B cell (primary cell): ENCODE results near the gene MEIOB. TPM values are rescaled to one million over a fixed set of nuclear protein-coding genes. Genes with fewer than 3 reads are reported as not detected.

ENCODE experiments used
- ATAC-seq: fragments of 200-7000 bp; cut with Tn5 transposase; one replicate; pipeline ENCODE4 v1.10.0; 2021; ENCODE audit warnings: low read depth, mild to moderate bottlenecking, moderate number of reproducible peaks, moderate library complexity
- CTCF ChIA-PET: fragments of 350-600 bp; sonication (Branson Sonifier 250); formaldehyde crosslinking; loops from one replicate; lab custom pipeline; 2021; ENCODE audit warnings: antibody characterized with exemption, inconsistent platforms; lab: Charles Lee
- POLR2A ChIA-PET: fragments of 350-600 bp; sonication (Branson Sonifier 250); formaldehyde crosslinking; loops from one replicate; lab custom pipeline; 2021; ENCODE audit warnings: antibody characterized with exemption; lab: Charles Lee
- DNase-seq: peaks from one replicate; pipeline ENCODE4 v3.0.0; 2013
- H2AFZ ChIP-seq: 2 replicates; pipeline ENCODE4 v1.6.1; 2012; ENCODE audit warnings: mild to moderate bottlenecking, low read depth, low read length; ENCODE audit not compliant: insufficient read depth, poor library complexity, severe bottlenecking
- H3K27ac ChIP-seq, 2 donors: 1 replicate in 1 of 2; 2 replicates in 1 of 2; pipeline ENCODE4 v1.5.1; 2012 to 2013; ENCODE audit warnings: low read length in 2 of 2, mild to moderate bottlenecking in 2 of 2, moderate library complexity in 1 of 2
- H3K27me3 ChIP-seq, 4 experiments: fragments of 200-600 bp in 1 of 4; sonication (generic) in 1 of 4; replicated peaks in 1 of 4; 1 replicate in 2 of 4; 2 replicates in 2 of 4; pipeline versions ENCODE4 v1.6.1 to v1.7.0; 2013 to 2016; ENCODE audit warnings: low read length in 3 of 4, mild to moderate bottlenecking in 2 of 4, mixed read lengths in 1 of 4, moderate library complexity in 1 of 4; ENCODE audit not compliant: insufficient read depth in 4 of 4, control insufficient read depth in 3 of 4; ENCODE audit errors: control extremely low read depth in 1 of 4
- H3K36me3 ChIP-seq, 2 experiments: replicated peaks in 1 of 2; 1 replicate in 1 of 2; 2 replicates in 1 of 2; pipeline versions ENCODE4 v1.6.1 to v1.7.1; 2013; ENCODE audit warnings: low read length in 1 of 2; ENCODE audit not compliant: insufficient read depth in 2 of 2, control insufficient read depth in 1 of 2; ENCODE audit errors: control extremely low read depth in 1 of 2, extremely low read depth in 1 of 2
- H3K4me1 ChIP-seq, 2 donors: fragments of 200-600 bp in 1 of 2; sonication (generic) in 1 of 2; 1 replicate in 1 of 2; 2 replicates in 1 of 2; pipeline versions ENCODE4 v1.5.1 to v1.6.1; 2013 to 2017; ENCODE audit warnings: low read length in 2 of 2; ENCODE audit not compliant: control insufficient read depth in 2 of 2, insufficient read depth in 2 of 2
- H3K4me2 ChIP-seq: replicated peaks from 2 replicates; pipeline ENCODE3; 2012; ENCODE audit warnings: mild to moderate bottlenecking, low read depth, low read length; ENCODE audit not compliant: poor library complexity, severe bottlenecking
- H3K4me3 ChIP-seq, 5 experiments: fragments of 200-600 bp in 1 of 5; sonication (generic) in 1 of 5; 1 replicate in 3 of 5; 2 replicates in 2 of 5; pipeline versions ENCODE4 v1.5.1 to v1.7.0; 2011 to 2016; ENCODE audit warnings: low read length in 4 of 5, mild to moderate bottlenecking in 4 of 5, low read depth in 2 of 5, control low read depth in 1 of 5, moderate library complexity in 1 of 5; ENCODE audit not compliant: insufficient read depth in 1 of 5; ENCODE audit errors: control extremely low read depth in 1 of 5, extremely low read depth in 1 of 5
- H3K79me2 ChIP-seq: fragments of 200-600 bp; sonication (generic); one replicate; pipeline ENCODE4 v1.6.0; 2016; ENCODE audit warnings: low read length; ENCODE audit not compliant: control insufficient read depth, insufficient read depth
- H3K9ac ChIP-seq: fragments of 200-600 bp; sonication (generic); 2 replicates; pipeline ENCODE4 v1.6.1; 2017; ENCODE audit warnings: mild to moderate bottlenecking, low read length, moderate library complexity
- H3K9me3 ChIP-seq, 3 donors: one replicate each; pipeline versions ENCODE4 v1.6.1 to v1.7.1; 2013; ENCODE audit warnings: low read length in 2 of 3; ENCODE audit not compliant: control insufficient read depth in 2 of 3, insufficient read depth in 1 of 3; ENCODE audit errors: control extremely low read depth in 1 of 3
- H4K20me1 ChIP-seq: 2 replicates; pipeline ENCODE4 v1.6.0; 2012; ENCODE audit warnings: mild to moderate bottlenecking, low read length; ENCODE audit not compliant: insufficient read depth, control insufficient read depth, poor library complexity, severe bottlenecking
- H3K27ac Mint-ChIP-seq: one replicate; pipeline ENCODE4 v1.8.0; 2021; ENCODE audit warnings: mixed read lengths
- H3K27me3 Mint-ChIP-seq: one replicate; pipeline ENCODE4 v1.8.0; 2021; ENCODE audit warnings: mixed read lengths
- H3K4me1 Mint-ChIP-seq: one replicate; pipeline ENCODE4 v1.8.0; 2021; ENCODE audit warnings: mixed read lengths
- H3K4me3 Mint-ChIP-seq: one replicate; pipeline ENCODE4 v1.8.0; 2021; ENCODE audit warnings: mixed read lengths
- H3K9me3 Mint-ChIP-seq: one replicate; pipeline ENCODE4 v1.8.0; 2022; ENCODE audit warnings: mixed read lengths; ENCODE audit not compliant: insufficient read depth
- EZH2 ChIP-seq: IDR thresholded peaks from 2 replicates; pipeline ENCODE4 v1.6.1; 2012; ENCODE audit warnings: borderline replicate concordance, low read depth, mild to moderate bottlenecking, moderate library complexity, low read length; ENCODE audit not compliant: insufficient read depth, poor library complexity, severe bottlenecking
- WGBS: methylation state at CpG from one replicate; pipeline ENCODE4 v1.1.5; 2013; ENCODE audit warnings: missing lambda C conversion rate; ENCODE audit not compliant: insufficient coverage; 5-methylcytosine and 5-hydroxymethylcytosine counted together
- intact Hi-C: fragments of 100-400 bp; cut with micrococcal nuclease; formaldehyde crosslinking; loops from one replicate; pipeline ENCODE4 v1.10.0; 2022
- polyA plus RNA-seq: library from polyadenylated mRNA; depleted of rRNA; stranded (reverse); fragments of >200 nt; gene quantifications from 2 replicates; pipeline ENCODE4 v1.2.3, GENCODE V29; 2012
- total RNA-seq, 2 donors: library from RNA; stranded (reverse); fragments of 120-200 nt in 1 of 2; gene quantifications; 1 replicate in 1 of 2; 2 replicates in 1 of 2; pipeline versions ENCODE4 v1.2.3 to v1.2.4, GENCODE V29; 2013 to 2022
- TF ChIP-seq, protein P1 (sequence below): fragments of 200-600 bp; IDR thresholded peaks from one replicate; pipeline ENCODE4 v1.8.0; 2022; ENCODE audit warnings: antibody characterized with exemption, mild to moderate bottlenecking

MEIOB gene
- total and polyA plus RNA-seq, 2 donors (not counting 1 experiment from before 2014, with no cell fraction given): not detected

DNA sequence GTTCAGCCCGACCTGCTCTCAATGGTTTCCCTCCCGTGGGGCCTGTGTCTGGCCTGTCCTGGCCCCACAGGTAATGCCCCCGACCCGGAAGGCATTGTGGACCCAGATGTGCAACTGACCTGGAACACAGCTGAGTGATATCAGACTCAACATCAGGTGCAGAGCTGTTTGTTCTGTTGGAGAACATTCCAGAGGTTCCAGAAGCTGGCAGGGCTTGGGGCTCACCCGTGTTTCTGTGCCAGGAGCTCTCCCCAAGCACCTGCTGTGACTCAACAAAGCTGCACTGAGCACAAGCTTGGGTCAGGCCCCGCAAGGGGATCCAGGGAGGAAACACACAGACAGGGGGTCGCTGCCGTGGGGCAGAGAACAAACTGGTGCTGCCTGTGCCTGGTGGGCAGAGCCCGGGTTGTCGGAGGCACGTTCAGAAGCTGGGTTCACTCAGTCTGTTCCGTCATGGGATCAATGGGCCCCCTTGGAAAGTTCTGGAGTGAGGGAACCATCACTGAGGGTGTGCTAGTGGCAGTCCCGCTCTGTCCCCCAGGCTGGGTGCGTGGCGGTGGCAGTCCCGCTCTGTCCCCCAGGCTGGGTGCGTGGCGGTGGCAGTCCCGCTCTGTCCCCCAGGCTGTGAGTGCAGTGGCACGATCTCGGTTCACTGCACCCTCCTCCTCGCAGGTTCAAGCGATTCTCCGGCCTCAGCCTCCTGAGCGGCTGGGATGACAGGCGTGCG is 24.1 kb upstream of the MEIOB start:
- Histone ChIP-seq H3K36me3 (no peaks in the 10 kb centered on the region), H2AFZ (no peak overlapping the region), H3K4me3 (no peak overlapping the region), H3K27me3 (peaks cover 0 to 3% (median 1%) of the 10 kb centered on the region in 4 experiments), H4K20me1 (no peaks in the 10 kb centered on the region), H3K4me2 (no peak overlapping the region), H3K79me2 (no peaks in the 10 kb centered on the region), H3K9ac (no peak overlapping the region), H3K4me1 (no peaks in the 10 kb centered on the region), H3K27ac (no peak overlapping the region), H3K9me3 (no peaks in the 10 kb centered on the region)
- Mint-ChIP-seq H3K4me3 (no peak overlapping the region), H3K4me1 (no peaks in the 10 kb centered on the region), H3K27me3 (peaks cover 10% of the 10 kb centered on the region), H3K27ac (no peak overlapping the region), H3K9me3 (no peaks in the 10 kb centered on the region)
- no peak for DNase-seq
- POLR2A ChIA-PET: no interaction called here
- CTCF ChIA-PET: no interaction called here
- WGBS: 81% methylated on average over 25 of the region's 27 CpGs
- no peak for ATAC-seq
- TF ChIP-seq EZH2: no peak
- TF ChIP-seq, protein P1, sequence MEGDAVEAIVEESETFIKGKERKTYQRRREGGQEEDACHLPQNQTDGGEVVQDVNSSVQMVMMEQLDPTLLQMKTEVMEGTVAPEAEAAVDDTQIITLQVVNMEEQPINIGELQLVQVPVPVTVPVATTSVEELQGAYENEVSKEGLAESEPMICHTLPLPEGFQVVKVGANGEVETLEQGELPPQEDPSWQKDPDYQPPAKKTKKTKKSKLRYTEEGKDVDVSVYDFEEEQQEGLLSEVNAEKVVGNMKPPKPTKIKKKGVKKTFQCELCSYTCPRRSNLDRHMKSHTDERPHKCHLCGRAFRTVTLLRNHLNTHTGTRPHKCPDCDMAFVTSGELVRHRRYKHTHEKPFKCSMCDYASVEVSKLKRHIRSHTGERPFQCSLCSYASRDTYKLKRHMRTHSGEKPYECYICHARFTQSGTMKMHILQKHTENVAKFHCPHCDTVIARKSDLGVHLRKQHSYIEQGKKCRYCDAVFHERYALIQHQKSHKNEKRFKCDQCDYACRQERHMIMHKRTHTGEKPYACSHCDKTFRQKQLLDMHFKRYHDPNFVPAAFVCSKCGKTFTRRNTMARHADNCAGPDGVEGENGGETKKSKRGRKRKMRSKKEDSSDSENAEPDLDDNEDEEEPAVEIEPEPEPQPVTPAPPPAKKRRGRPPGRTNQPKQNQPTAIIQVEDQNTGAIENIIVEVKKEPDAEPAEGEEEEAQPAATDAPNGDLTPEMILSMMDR: no peak
- intact Hi-C loops: no loop called here

DNA sequence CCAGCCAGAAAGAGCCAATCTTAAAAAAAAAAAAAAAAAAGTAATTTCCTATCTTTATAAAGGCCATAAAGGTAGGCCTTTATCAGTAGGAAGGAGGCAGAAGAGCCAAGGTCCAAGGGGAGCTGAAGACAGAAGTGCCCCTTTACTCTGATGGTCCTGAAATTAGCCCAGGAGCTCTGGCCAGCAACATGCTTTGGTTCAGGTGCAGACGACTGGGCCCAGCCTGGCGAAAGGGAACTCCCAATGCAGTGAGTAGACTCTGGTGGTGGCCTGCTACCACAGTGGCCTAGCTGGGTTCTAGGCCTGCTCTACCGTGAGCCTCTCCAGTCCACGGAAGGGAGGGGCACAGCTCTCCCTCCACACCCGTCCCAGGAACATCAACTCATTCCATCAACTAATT is 23.1 kb upstream of the MEIOB start:
- WGBS: 95% methylated on average over 2 of the region's 5 CpGs
- Histone ChIP-seq H3K27me3 (peaks cover 0 to 3% (median 1%) of the 10 kb centered on the region in 4 experiments), H3K4me2 (no peak overlapping the region), H3K79me2 (no peaks in the 10 kb centered on the region), H3K9ac (no peak overlapping the region), H3K36me3 (no peaks in the 10 kb centered on the region), H3K4me1 (no peaks in the 10 kb centered on the region), H3K9me3 (no peaks in the 10 kb centered on the region), H3K4me3 (no peak overlapping the region), H4K20me1 (no peaks in the 10 kb centered on the region), H2AFZ (no peak overlapping the region), H3K27ac (no peak overlapping the region)
- no peak overlapping the region for H3K4me3 Mint-ChIP-seq
- ChIA-PET POLR2A (no interaction called here), CTCF (no interaction called here)
- H3K9me3 Mint-ChIP-seq: no peaks in the 10 kb centered on the region
- TF ChIP-seq EZH2: no peak
- no peak for ATAC-seq
- peaks cover 17% of the 10 kb centered on the region for H3K27me3 Mint-ChIP-seq
- H3K27ac Mint-ChIP-seq: no peak overlapping the region
- intact Hi-C loops: no loop called here
- H3K4me1 Mint-ChIP-seq: no peaks in the 10 kb centered on the region
- no peak for DNase-seq
